HEK293 (cell line): ENCODE data around the gene CYP4A11.
"Not testable (repeated sequence)": the region's sequence is repeated elsewhere in the genome, so short reads cannot be mapped to it uniquely, and the experiment has no call there.

Source experiments
- CTCF ChIA-PET: fragments of 350-600 bp; formaldehyde crosslinking; extraction: SDS; loops from one replicate; lab custom pipeline; 2021; ENCODE audit warnings: antibody characterized with exemption; lab: Yijun Ruan, JAX
- POLR2A ChIA-PET: fragments of 300-600 bp; formaldehyde crosslinking; extraction: SDS; loops from one replicate; lab custom pipeline; 2020; ENCODE audit warnings: antibody characterized with exemption, inconsistent platforms; lab: Yijun Ruan, JAX
- H3K27ac ChIP-seq: fragments of 200-500 bp; sonication (Bioruptor generic); 2 replicates; pipeline ENCODE4 v1.5.1; 2014; ENCODE audit warnings: low read depth, low read length, control low read depth, inconsistent platforms; ENCODE audit errors: extremely low read depth
- H3K36me3 ChIP-seq, 2 experiments: fragments of 200-500 bp in 1 of 2; sonication (Bioruptor generic) in 1 of 2; 1 replicate in 1 of 2; 2 replicates in 1 of 2; pipeline ENCODE4 v1.5.1; 2014 to 2017; ENCODE audit warnings: inconsistent platforms in 2 of 2, low read length in 2 of 2; ENCODE audit not compliant: control insufficient read depth in 2 of 2, insufficient read depth in 1 of 2
- H3K4me1 ChIP-seq: fragments of 200-500 bp; sonication (Bioruptor generic); 2 replicates; pipeline ENCODE4 v1.5.1; 2014; ENCODE audit warnings: mild to moderate bottlenecking, low read length, inconsistent platforms; ENCODE audit not compliant: control insufficient read depth, insufficient read depth
- H3K4me3 ChIP-seq: 2 replicates; pipeline ENCODE4 v1.5.1; 2011; ENCODE audit warnings: low read depth, mild to moderate bottlenecking, control low read depth, low read length, moderate library complexity
- H3K9me3 ChIP-seq: fragments of 200-500 bp; sonication (Bioruptor generic); 2 replicates; pipeline ENCODE4 v1.5.1; 2014; ENCODE audit warnings: low read depth, low read length, inconsistent platforms; ENCODE audit not compliant: control insufficient read depth, insufficient read depth
- BCL11B ChIP-seq: fragments of 450-650 bp; formaldehyde crosslinking; IDR thresholded peaks from 2 replicates; pipeline ENCODE4 v1.5.1; 2016; ENCODE audit warnings: low read depth, missing biosample characterization, missing genetic modification characterization
- GLI2 ChIP-seq: fragments of 450-650 bp; formaldehyde crosslinking; IDR thresholded peaks from 2 replicates; pipeline ENCODE4; 2017; ENCODE audit warnings: missing biosample characterization, missing genetic modification characterization, low read depth, borderline replicate concordance
- OSR2 ChIP-seq: fragments of 450-650 bp; formaldehyde crosslinking; IDR thresholded peaks from 2 replicates; pipeline ENCODE4 v1.5.1; 2016; ENCODE audit warnings: missing biosample characterization, missing genetic modification characterization
- SCRT1 ChIP-seq: fragments of 450-650 bp; formaldehyde crosslinking; IDR thresholded peaks from 2 replicates; pipeline ENCODE4 v1.5.1; 2016; ENCODE audit warnings: missing biosample characterization, missing genetic modification characterization, borderline replicate concordance
- ZBTB8A ChIP-seq: fragments of 450-650 bp; formaldehyde crosslinking; IDR thresholded peaks from 2 replicates; pipeline ENCODE4 v1.5.1; 2016; ENCODE audit warnings: missing biosample characterization, missing genetic modification characterization
- ZFHX2 ChIP-seq: fragments of 450-650 bp; formaldehyde crosslinking; conservative IDR thresholded peaks from 2 replicates; pipeline ENCODE4 v1.5.1; 2016; ENCODE audit warnings: missing biosample characterization, missing genetic modification characterization
- ZNF133 ChIP-seq: fragments of 450-650 bp; formaldehyde crosslinking; IDR thresholded peaks from 2 replicates; pipeline ENCODE4 v1.5.1; 2016; ENCODE audit warnings: missing biosample characterization, missing genetic modification characterization
- ZNF138 ChIP-seq: fragments of 450-650 bp; formaldehyde crosslinking; IDR thresholded peaks from 2 replicates; pipeline ENCODE4 v1.5.1; 2016; ENCODE audit warnings: missing biosample characterization, missing genetic modification characterization, borderline replicate concordance
- ZNF146 ChIP-seq: fragments of 450-650 bp; formaldehyde crosslinking; IDR thresholded peaks from 2 replicates; pipeline ENCODE4 v1.5.1; 2016; ENCODE audit warnings: missing biosample characterization, missing genetic modification characterization
- ZNF155 ChIP-seq: fragments of 450-650 bp; formaldehyde crosslinking; IDR thresholded peaks from 2 replicates; pipeline ENCODE4 v1.5.1; 2016; ENCODE audit warnings: missing biosample characterization, missing genetic modification characterization
- ZNF16 ChIP-seq: fragments of 450-650 bp; formaldehyde crosslinking; IDR thresholded peaks from 2 replicates; pipeline ENCODE4 v1.5.1; 2016; ENCODE audit warnings: low read depth, missing biosample characterization, missing genetic modification characterization
- ZNF221 ChIP-seq: fragments of 450-650 bp; formaldehyde crosslinking; IDR thresholded peaks from 2 replicates; pipeline ENCODE4 v1.5.1; 2017; ENCODE audit warnings: missing biosample characterization, missing genetic modification characterization, borderline replicate concordance
- ZNF24 ChIP-seq: fragments of 450-650 bp; formaldehyde crosslinking; IDR thresholded peaks from 2 replicates; pipeline ENCODE4 v1.5.1; 2016; ENCODE audit warnings: missing biosample characterization, missing genetic modification characterization
- ZNF354C ChIP-seq: fragments of 450-650 bp; formaldehyde crosslinking; IDR thresholded peaks from 2 replicates; pipeline ENCODE4 v1.5.1; 2016; ENCODE audit warnings: missing biosample characterization, missing genetic modification characterization, low read depth, borderline replicate concordance
- ZNF529 ChIP-seq: fragments of 450-650 bp; formaldehyde crosslinking; IDR thresholded peaks from 2 replicates; pipeline ENCODE4 v1.5.1; 2017; ENCODE audit warnings: missing genetic modification characterization, missing biosample characterization; ENCODE audit not compliant: insufficient replicate concordance
- ZNF560 ChIP-seq: fragments of 450-650 bp; formaldehyde crosslinking; IDR thresholded peaks from 2 replicates; pipeline ENCODE4 v1.5.1; 2017; ENCODE audit warnings: missing biosample characterization, missing genetic modification characterization, borderline replicate concordance
- ZNF792 ChIP-seq: fragments of 450-650 bp; formaldehyde crosslinking; IDR thresholded peaks from 2 replicates; pipeline ENCODE4 v1.5.1; 2016; ENCODE audit warnings: missing biosample characterization, missing genetic modification characterization
- TF ChIP-seq, protein P1 (sequence below): fragments of 450-650 bp; formaldehyde crosslinking; IDR thresholded peaks from 2 replicates; pipeline ENCODE4 v1.5.1; 2016; ENCODE audit warnings: missing biosample characterization, missing genetic modification characterization
- TF ChIP-seq, protein P2 (sequence below): fragments of 450-650 bp; formaldehyde crosslinking; IDR thresholded peaks from 2 replicates; pipeline ENCODE4 v1.5.1; 2016; ENCODE audit warnings: missing biosample characterization, missing genetic modification characterization
- TF ChIP-seq, protein P3 (sequence below): fragments of 450-650 bp; IDR thresholded peaks from 2 replicates; pipeline ENCODE4 v1.5.1; 2018; ENCODE audit warnings: missing biosample characterization, mild to moderate bottlenecking, missing genetic modification characterization

Gene CYP4A11

DNA sequence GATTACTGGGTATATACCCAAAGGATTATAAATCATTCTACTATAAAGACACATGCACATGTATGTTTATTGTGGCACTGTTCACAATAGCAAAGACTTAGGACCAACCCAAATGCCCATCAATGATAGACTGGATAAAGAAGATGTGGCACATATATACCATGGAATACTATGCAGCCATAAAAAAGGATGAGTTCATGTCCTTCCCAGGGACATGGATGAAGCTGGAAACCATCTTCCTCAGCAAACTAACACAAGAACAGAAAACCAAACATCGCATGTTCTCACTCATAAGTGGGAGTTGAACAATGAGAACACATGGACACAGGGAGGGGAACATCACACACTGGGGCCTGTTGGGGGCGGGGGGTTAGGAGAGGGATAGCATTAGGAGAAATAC is 49.3 kb upstream of the CYP4A11 start:
- H3K4me3 ChIP-seq, H3K36me3 ChIP-seq, H3K27ac ChIP-seq, H3K4me1 ChIP-seq, POLR2A ChIA-PET, H3K9me3 ChIP-seq: not testable (repeated sequence)
- TF ChIP-seq, protein P1, sequence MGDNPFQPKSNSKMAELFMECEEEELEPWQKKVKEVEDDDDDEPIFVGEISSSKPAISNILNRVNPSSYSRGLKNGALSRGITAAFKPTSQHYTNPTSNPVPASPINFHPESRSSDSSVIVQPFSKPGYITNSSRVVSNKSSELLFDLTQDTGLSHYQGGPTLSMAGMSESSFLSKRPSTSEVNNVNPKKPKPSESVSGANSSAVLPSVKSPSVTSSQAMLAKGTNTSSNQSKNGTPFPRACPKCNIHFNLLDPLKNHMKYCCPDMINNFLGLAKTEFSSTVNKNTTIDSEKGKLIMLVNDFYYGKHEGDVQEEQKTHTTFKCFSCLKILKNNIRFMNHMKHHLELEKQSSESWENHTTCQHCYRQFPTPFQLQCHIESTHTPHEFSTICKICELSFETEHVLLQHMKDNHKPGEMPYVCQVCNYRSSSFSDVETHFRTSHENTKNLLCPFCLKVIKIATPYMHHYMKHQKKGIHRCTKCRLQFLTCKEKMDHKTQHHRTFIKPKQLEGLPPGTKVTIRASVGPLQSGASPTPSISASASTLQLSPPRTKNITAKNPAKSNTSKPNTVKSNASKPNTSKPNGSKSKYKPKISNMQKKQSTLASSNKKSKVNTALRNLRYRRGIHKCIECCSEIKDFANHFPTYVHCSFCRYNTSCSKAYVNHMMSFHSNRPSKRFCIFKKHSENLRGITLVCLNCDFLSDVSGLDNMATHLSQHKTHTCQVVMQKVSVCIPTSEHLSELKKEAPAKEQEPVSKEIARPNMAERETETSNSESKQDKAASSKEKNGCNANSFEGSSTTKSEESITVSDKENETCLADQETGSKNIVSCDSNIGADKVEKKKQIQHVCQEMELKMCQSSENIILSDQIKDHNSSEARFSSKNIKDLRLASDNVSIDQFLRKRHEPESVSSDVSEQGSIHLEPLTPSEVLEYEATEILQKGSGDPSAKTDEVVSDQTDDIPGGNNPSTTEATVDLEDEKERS (tag by site-specific recombination) = peak; percentile 81; the same call in 1 of the 2 replicates
- peak; percentile 89 for TF ChIP-seq ZNF146 (tag by site-specific recombination)
- CTCF ChIA-PET = interaction anchor here (1.2 kb wide), 1 partner anchor 11 kb away, joined by 3 read pairs; no protein-coding TSS in a partner anchor

DNA sequence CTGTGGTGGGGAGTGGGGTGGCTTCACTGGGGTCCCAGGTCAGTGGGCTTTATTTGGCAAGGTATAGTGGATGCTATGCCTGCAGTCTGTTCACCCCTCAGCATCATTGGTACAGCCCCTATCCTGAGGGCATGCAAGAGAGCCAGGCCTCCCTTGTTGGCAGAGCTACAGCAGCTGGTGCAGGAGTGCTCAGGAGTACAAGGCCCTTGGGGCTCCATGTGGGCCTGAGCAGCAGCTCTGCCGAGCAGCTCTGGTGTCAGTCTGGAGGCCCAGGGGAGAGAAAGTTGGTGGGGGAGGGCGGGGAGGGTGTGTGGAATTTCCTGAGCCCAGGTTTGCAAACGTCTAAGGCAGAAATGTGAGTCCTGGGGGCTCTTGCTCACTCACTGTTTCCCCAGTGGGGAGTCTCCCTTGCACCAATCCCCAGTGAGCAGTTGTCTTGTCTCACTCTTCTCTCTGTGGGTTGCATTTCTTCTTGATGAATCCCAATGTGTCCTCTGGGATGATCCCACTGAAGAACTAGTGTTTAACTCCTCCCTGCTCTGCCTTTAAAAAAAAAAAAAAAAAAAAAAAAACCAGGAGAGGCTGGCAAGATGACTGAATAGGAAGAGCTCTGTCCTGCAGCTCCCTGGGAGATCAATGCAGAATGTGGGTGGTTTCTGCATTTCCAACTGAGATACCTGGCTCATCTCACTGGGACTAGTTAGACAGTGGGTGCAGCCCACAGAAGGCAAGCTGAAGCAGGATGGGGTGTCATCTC is 42.7 kb upstream of the CYP4A11 start:
- H3K4me1 ChIP-seq = no peaks in the 10 kb centered on the region
- no peak overlapping the region for H3K4me3 ChIP-seq
- no peak overlapping the region for H3K27ac ChIP-seq
- no peaks in the 10 kb centered on the region for H3K36me3 ChIP-seq
- no peaks in the 10 kb centered on the region for H3K9me3 ChIP-seq
- CTCF ChIA-PET = interaction anchor here (0.6 kb wide), 2 partner anchors 14 to 237 kb away, joined by 3 read pairs; no protein-coding TSS in a partner anchor
- TF ChIP-seq ZNF221 (tag by site-specific recombination) (no peak), ZNF560 (tag by site-specific recombination) (no peak), ZBTB8A (tag by site-specific recombination) (no peak), OSR2 (no peak), ZNF24 (tag by site-specific recombination) (no peak)
- TF ChIP-seq, protein P2, sequence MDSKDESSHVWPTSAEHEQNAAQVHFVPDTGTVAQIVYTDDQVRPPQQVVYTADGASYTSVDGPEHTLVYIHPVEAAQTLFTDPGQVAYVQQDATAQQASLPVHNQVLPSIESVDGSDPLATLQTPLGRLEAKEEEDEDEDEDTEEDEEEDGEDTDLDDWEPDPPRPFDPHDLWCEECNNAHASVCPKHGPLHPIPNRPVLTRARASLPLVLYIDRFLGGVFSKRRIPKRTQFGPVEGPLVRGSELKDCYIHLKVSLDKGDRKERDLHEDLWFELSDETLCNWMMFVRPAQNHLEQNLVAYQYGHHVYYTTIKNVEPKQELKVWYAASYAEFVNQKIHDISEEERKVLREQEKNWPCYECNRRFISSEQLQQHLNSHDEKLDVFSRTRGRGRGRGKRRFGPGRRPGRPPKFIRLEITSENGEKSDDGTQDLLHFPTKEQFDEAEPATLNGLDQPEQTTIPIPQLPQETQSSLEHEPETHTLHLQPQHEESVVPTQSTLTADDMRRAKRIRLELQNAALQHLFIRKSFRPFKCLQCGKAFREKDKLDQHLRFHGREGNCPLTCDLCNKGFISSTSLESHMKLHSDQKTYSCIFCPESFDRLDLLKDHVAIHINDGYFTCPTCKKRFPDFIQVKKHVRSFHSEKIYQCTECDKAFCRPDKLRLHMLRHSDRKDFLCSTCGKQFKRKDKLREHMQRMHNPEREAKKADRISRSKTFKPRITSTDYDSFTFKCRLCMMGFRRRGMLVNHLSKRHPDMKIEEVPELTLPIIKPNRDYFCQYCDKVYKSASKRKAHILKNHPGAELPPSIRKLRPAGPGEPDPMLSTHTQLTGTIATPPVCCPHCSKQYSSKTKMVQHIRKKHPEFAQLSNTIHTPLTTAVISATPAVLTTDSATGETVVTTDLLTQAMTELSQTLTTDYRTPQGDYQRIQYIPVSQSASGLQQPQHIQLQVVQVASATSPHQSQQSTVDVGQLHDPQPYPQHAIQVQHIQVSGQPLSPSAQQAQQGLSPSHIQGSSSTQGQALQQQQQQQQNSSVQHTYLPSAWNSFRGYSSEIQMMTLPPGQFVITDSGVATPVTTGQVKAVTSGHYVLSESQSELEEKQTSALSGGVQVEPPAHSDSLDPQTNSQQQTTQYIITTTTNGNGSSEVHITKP (tag by site-specific recombination) = peak; percentile 74
- TF ChIP-seq, protein P3, sequence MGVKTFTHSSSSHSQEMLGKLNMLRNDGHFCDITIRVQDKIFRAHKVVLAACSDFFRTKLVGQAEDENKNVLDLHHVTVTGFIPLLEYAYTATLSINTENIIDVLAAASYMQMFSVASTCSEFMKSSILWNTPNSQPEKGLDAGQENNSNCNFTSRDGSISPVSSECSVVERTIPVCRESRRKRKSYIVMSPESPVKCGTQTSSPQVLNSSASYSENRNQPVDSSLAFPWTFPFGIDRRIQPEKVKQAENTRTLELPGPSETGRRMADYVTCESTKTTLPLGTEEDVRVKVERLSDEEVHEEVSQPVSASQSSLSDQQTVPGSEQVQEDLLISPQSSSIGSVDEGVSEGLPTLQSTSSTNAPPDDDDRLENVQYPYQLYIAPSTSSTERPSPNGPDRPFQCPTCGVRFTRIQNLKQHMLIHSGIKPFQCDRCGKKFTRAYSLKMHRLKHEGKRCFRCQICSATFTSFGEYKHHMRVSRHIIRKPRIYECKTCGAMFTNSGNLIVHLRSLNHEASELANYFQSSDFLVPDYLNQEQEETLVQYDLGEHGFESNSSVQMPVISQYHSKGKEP (tag by site-specific recombination) = no peak
- POLR2A ChIA-PET = no interaction called here

DNA sequence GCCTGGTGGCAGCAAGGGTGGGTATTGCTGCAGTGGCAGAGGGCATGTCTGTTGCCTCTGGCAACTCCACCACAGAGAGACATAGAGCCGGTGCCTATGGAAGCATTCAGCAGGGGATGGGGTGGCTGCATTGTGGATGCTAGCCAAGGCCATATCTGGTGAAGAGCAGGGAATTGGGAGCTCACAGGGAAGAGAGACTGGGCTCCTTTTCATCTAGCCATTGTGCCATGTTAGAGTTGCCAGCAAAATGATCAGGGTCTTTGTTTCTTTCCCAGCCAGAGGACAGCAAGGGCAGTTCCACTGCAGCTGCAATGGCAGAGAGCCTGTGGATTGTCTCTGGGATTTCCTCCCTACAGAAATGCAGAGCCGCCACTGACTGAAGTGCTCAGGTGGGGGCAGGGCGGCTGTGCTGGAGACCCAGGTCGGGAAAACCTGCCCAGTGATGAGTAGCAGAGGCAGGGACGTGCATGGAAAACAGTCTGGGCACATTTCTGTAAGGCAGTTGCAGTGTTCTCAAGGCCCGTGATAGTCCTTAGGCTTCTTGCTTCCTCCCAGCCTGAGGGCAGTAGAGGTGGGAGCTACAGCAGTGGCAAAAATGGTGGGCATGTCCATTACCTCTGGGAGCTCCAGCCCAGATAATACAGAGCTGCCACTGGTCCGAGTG is 42.0 kb upstream of the CYP4A11 start:
- POLR2A ChIA-PET = no interaction called here
- H3K27ac ChIP-seq = no peak overlapping the region
- no peaks in the 10 kb centered on the region for H3K4me1 ChIP-seq
- CTCF ChIA-PET = interaction anchor here (0.6 kb wide), 1 partner anchor 15 kb away, joined by 3 read pairs; no protein-coding TSS in a partner anchor
- H3K4me3 ChIP-seq = no peak overlapping the region
- no peaks in the 10 kb centered on the region for H3K36me3 ChIP-seq
- no peaks in the 10 kb centered on the region for H3K9me3 ChIP-seq
- TF ChIP-seq BCL11B (tag by site-specific recombination) (no peak), ZNF133 (tag by site-specific recombination) (no peak), ZNF792 (tag by site-specific recombination) (no peak), SCRT1 (tag by site-specific recombination) (no peak), ZNF529 (tag by site-specific recombination) (no peak), ZFHX2 (tag by site-specific recombination) (no peak), ZNF354C (tag by site-specific recombination) (no peak), ZNF16 (tag by site-specific recombination) (no peak), ZNF155 (tag by site-specific recombination) (no peak), GLI2 (no peak), ZNF138 (no peak)
